Mucosa of gallbladder (tissue), 1 donor: ENCODE results near the gene RPLP1. TPM values are rescaled to one million over a fixed set of nuclear protein-coding genes. Genes with fewer than 3 reads are reported as not detected.

Experiments
- DNase-seq: peaks from one replicate; pipeline ENCODE4 v3.0.0-alpha.2; 2020; ENCODE audit warnings: low spot score
- total RNA-seq: library from RNA; stranded (reverse); gene quantifications from one replicate; pipeline ENCODE4 v1.2.1, GENCODE V29; 2021
- donor health status: DM: no; HTN: no; CAD: no.

The RPLP1 gene
- 1,562 TPM for total RNA-seq

- peak; percentile 96 for DNase-seq
Measured at GRCh38 chr15:69452692-69453521, at the start of gene RPLP1. Gene RPLP1 (plus strand): TSS chr15:69452818. CDS start chr15:69452949, 131 bp downstream.

DNA sequence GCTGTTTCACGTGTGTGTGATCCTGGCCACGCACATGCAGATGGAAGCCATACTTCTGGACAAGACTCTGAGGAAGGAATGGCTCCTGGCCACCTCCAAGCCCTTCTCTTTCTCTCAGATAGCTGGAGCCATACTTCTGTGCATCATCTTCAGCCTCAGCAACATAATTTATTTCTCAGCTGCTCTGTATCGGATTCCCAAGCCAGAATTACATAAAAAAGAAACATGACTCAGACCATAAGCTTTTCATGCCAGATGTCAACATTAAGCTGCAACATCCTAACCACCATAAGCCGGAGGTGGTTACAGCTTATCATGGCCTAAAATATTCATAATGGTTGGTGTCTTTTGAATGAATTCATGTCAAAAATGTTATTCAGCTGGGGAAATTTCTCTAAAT lies 49.0 kb upstream of the RPLP1 start:
- DNase-seq: no peak

DNA sequence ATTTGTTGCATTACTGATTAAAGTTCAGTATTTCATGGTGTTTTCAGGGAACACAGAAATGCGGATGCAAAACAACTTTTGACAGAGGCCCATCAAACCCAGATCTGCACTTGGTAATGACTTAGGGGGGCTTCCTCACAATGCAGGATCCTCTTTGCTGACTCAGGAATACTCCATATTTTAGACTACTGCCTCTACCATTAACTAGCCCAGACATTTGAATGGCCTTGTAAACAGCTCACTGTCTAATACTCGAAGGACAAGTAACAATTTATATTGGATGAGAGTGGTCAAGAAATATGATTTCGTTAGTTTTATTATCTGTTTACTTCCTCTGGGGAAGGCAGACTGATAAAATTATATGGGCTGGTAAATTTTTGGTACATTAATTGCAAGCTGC lies 47.5 kb upstream of the RPLP1 start:
- DNase-seq: no peak

DNA sequence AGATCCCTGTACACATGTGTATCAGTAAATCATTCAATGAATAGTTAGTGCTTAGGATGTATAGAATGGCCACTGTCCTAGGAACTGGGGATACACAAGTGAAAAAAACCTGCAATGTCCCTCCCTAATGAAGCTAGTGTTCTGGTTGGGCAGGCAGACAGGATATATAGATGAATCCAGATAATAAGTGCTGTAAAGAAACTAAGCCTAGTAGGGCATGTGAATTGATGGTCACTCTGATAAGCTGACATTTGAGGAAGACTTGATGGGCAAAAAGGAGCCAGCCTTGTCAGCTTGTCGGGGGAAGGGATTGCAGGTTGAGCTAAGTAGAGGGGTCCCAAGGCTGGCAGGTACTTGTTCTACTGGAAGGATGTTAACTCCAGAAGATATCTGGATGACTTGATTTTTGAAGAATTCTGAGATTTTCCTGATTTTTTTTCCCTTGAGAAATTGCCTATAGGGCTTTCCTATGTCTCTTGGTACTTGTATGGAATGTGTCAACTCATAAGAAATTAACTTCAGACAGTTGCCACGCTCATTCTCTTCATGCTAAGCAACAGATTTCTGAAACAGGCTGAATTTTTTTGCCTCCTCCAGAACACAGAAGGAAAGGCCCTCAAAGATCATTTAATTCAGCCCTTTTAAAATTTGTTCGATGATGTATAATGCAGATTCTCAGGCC lies 44.8 kb upstream of the RPLP1 start:
- DNase-seq: no peak

GRCh38 chr15:69408841-69409240 lies 43.8 kb upstream of the RPLP1 start:
- DNase-seq: no peak

DNA sequence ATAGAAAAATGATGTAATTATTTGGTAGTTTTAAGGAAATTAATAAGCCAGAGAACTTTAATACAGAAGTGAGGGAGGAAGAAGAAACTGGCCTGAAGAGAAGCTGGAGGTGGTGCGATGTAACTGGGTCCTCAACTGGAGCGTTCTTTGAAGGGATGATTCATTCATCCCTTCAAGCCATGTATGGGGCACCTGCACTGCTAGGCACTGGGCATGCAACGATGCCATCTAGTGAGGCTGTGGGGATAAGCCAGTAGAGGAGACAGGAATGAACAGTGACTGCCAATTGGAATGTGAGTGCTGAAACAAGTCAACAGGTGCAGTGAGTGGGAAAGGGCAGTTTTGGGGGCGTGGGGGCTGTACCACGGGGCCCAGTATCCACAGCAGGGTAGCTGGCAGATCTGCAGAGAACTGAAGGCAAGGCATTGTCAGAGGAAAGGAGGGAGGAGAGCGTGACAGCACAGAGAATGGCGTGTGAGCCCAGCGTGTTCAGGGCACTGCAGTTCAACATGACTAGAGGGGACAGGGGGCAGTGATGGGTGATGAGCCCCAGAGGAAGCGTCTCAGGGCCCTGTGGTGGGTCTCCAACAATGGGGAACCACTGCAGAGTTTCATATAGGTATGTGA lies 42.3 kb upstream of the RPLP1 start:
- no peak for DNase-seq

GRCh38 chr15:69412274-69412673 lies 40.3 kb upstream of the RPLP1 start:
- DNase-seq: no peak

DNA sequence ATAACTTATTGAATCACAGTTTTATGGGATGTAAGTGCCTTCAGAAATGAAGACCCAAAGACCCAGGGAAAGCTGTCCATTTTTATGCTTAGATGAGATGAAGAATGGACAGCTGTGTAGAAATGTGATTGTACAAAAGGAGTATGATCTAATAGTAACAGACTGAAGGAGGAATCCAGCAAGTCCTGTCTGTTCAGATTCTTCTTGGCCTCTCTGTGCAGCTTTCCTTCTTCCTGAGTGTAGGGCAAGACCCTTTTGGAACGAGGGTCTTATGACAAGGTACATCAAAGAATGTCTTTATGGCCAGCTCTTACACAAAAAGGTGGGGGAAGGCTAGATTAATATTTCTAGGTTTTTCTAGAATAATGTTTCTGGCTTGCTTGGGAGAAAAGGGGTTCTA lies 39.9 kb upstream of the RPLP1 start:
- DNase-seq: no peak

- peak; percentile 94 for DNase-seq
Measured at GRCh38 chr15:69413822-69414700, 38.6 kb upstream of the RPLP1 start, which contains the start of gene KIF23. Gene KIF23 (plus strand): TSS chr15:69414349. CDS start chr15:69414466, 117 bp downstream.

DNA sequence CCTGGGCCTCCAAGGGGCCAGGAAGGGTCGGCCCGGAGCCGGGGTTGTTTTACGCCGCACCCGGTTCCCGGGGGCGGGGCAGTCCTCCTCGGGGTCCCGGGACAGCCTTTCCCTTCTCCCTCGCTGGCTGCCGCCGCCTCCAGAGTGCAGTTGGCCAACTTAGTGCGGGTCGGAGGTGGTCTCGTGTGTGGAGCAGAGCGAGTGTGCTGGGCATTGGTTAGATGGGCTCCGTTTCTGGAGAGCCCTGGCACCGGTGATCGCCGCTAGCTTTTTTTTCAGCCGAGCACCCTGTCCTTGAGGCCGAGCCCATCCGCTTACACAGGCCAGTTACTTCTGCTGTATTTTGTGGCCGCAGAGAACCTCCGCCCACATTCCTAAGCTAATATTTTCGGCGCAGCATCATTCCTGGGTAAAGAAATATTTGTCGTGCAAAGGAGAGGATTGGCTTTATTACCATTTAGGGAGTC lies 37.9 kb upstream of the RPLP1 start:
- DNase-seq: peak; percentile 53

GRCh38 chr15:69415381-69415780 lies 37.2 kb upstream of the RPLP1 start:
- DNase-seq: no peak

DNA sequence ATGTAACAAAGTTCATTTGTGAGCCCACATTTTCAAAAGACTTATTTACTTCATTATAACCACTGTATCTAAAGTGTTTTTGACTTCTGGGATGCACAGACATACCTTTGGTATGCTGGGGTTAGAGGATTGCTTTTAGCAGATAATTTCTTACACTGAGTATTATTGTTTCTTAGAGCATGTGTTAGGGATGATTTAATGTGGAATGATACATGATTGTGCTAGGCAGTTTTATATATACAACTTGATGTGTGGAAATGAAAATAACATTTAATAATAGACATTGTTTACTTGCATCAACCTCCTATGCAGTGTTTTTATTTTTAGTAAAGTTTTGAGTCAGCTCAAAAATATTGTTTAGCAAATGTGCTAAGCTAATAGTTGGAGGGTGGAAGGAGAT lies 35.0 kb upstream of the RPLP1 start:
- DNase-seq: no peak

DNA sequence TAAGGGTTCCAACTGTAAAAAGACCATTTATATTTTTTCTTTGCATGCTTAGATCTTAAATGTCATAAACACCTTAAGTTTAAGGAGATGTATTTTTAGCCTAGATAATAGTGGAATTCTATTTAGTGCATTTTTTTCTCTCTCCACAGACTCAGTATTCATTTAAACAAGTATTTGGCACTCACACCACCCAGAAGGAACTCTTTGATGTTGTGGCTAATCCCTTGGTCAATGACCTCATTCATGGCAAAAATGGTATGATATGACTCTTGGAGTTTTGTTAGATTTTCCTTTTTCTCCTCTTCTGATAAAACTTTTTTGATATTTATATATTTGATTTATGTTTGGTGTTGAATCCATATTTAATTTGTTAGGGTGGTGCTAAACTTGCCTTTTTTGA lies 31.1 kb upstream of the RPLP1 start:
- no peak for DNase-seq

- no peak for DNase-seq
Measured at GRCh38 chr15:69422336-69422895, 30.2 kb upstream of the RPLP1 start.

DNA sequence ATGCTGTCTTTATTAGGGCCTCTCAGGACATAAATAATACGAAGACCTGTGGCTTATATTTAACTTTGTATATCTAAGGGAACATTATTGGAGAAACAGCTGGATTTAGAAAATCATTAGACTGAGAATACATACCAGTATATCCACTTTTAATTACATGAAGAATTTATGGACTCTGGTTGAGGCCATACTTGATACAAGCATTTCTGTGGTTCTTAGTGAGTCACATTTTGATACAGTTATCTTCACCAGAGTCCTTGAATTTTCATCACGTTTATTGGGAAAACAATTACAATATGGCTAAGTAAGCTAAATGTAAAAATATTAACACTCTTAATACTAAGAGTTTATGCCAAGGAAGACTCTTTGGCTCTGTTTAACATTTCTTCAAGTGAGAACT lies 28.6 kb upstream of the RPLP1 start:
- DNase-seq: no peak

DNA sequence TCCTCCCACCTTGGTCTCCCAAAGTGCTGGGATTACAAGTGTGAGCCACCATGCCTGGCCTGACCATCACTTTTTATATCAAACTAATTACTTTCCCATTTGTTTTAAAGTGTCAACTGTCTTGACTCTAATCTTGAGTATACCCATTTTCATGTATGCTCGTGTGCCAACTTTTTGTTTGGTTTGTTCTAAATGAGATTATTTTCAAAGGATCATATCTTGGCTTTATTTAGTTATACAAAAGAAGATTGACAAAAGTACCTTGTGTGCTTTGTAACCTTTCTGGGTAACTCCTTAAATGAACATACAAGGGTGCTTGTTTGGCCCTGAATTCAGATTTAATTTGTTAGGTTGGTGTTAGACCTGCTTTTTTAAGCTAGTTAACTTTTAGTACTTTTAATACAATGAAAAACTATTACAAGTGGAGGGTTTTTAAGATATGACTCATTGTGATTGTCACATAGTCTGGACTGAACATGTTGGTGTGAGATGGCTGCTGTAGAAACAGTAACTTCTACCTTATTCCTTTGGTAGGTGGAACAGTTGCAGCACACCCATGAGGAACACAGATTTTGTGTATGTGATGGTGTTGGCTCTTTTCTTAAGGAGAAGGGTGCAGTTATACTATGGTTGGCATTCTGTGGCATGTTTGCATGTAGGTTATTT lies 27.7 kb upstream of the RPLP1 start:
- DNase-seq: no peak

DNA sequence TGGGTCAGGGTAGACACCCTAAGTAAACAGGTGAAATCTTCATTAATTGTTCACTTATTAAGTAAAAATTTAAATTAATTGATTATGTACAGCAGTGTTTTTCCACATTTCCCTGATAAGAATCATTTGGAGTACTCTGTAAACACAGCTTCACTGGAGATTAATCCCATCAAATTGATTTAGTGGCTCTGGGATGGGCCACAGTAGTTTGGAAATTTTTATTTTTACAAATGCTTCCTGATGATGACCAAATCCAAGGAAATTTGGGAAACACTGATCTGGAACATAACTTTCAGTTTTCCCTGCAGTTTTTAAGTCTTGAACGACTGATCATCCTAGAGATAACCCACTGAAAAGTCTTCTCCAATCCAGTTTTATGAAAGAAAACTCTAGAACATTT lies 18.8 kb upstream of the RPLP1 start:
- DNase-seq: no peak

DNA sequence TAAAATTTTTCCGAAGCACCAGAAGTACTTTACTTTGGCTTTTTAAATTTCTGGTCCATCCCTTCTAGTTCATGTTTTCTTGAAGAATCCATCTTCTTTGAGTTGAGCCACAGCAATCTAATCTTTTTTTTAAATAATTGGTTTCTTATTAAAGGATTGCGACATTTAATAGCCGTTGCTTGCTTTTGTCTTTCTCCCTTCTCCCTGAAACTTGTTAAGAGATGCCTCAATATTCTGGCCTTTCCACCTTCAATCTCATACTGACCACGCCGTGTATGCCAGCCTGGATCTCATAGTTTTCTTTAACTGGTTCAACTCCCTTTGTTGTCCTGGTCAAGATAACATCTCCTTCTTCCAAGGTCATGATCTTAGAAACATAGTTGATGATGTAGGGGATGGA lies 18.4 kb upstream of the RPLP1 start:
- DNase-seq: no peak

- no peak for DNase-seq
Measured at GRCh38 chr15:69434679-69435078, 17.9 kb upstream of the RPLP1 start.

DNA sequence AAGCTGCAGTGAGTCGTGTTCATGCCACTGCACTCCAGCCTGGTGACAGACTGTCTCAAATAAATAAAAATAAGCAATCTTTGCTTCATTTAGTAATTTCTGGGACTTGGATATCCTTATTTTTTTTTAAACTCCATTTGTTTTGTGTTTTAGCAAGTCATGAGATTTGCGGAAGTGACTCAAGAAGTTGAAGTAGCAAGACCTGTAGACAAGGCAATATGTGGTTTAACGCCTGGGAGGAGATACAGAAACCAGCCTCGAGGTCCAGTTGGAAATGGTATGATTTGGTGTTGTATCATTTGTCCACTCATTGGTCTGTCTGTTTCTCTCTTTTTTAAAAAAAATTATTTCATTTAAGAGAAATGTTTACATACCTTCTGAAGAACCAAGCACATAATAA lies 16.6 kb upstream of the RPLP1 start:
- no peak for DNase-seq

DNA sequence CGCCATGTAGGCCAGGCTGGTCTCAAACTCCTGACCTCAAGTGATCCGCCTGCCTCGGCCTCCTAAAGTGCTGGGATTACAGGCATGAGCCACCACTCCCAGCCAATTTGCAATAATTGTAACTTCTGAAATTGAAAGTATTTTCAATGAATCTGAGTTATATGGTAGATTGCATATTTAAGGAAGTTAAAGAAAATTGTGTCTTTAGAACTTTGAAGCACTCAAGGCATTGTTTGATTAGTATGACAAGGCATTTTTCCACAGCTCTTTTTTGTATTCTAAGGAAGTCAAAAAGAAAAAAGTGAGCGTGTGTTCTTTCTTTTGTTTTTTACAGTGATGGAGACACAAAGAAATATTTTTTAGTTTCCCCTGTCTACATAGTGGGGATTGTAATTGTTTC lies 15.7 kb upstream of the RPLP1 start:
- DNase-seq: no peak
